GM06990 (cell line): ENCODE measurements around the gene CHN2.

ENCODE experiments used
- DNase-seq: peaks from one replicate; pipeline ENCODE4 v3.0.0-alpha.2; 2011; ENCODE audit not compliant: insufficient read length; ENCODE audit errors: extremely low read depth
- H3K27me3 ChIP-seq: replicated peaks from 2 replicates; pipeline ENCODE4 v1.6.0; 2011; ENCODE audit warnings: low read length; ENCODE audit not compliant: control insufficient read depth, insufficient read depth
- H3K36me3 ChIP-seq: 2 replicates; pipeline ENCODE4 v1.5.1; 2011; ENCODE audit warnings: low read length; ENCODE audit not compliant: control insufficient read depth, insufficient read depth
- H3K4me3 ChIP-seq: replicated peaks from 2 replicates; pipeline ENCODE4 v1.5.1; 2011; ENCODE audit warnings: low read depth, mild to moderate bottlenecking, control low read depth, low read length
- CTCF ChIP-seq: IDR thresholded peaks from 2 replicates; pipeline ENCODE4 v1.5.1; 2011; ENCODE audit warnings: low read length, control low read depth, mild to moderate bottlenecking, inconsistent platforms; ENCODE audit not compliant: insufficient read depth, poor library complexity, severe bottlenecking

CHN2 gene

DNA sequence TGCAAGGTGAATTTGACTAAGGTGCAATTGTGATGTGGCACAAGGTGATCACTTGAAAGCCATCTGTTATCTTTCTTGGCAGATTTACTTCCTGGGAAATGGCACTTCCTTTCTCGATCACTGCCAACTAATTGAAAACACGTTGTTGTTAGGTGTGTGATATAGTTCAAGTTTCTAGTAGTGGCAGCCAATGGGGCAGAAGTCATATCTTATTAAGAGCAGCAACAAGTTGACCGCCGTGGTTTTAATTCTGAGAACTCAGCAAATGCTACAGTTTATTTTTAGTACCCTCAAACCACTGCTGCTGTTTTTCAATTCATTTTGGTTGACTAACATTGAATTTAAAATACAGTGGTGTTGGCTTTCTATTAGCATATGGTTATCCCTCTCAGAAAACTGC, 1.6 kb downstream of the CHN2 start:
- no peak overlapping the region for H3K4me3 ChIP-seq
- DNase-seq: no peak
- TF ChIP-seq CTCF: no peak
- no peaks in the 10 kb centered on the region; the same call in 1 of the 2 replicates for H3K27me3 ChIP-seq
- H3K36me3 ChIP-seq: no peaks in the 10 kb centered on the region

- Histone ChIP-seq H3K4me3 (no peak overlapping the region), H3K36me3 (no peaks in the 10 kb centered on the region), H3K27me3 (no peaks in the 10 kb centered on the region; the same call in 1 of the 2 replicates)
- no peak for DNase-seq
- TF ChIP-seq CTCF: no peak
Measured at GRCh38 chr7:29196971-29197595, 2.5 kb downstream of the CHN2 start.

DNA sequence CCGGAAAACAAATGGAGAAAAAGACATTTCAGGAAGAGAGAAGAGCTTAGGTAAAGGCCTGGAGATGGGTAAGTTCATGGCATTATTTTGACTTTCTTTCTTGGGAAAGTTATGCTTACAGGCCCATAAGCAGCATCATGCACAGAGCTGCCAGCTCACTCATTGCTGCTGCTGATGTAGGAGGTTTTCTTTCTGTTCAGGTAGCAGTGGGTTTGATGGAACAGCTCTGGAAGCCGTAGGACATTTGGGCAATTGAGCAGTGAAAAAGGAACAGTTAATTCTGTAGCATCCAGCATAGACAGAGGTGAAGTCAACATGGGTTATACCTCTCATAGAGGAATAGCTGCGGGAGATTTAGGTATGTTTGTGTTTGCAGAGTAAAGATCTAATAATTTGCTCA, 3.3 kb downstream of the CHN2 start:
- no peak for TF ChIP-seq CTCF
- Histone ChIP-seq H3K4me3 (no peak overlapping the region), H3K36me3 (no peaks in the 10 kb centered on the region), H3K27me3 (no peaks in the 10 kb centered on the region; the same call in 1 of the 2 replicates)
- no peak for DNase-seq

DNA sequence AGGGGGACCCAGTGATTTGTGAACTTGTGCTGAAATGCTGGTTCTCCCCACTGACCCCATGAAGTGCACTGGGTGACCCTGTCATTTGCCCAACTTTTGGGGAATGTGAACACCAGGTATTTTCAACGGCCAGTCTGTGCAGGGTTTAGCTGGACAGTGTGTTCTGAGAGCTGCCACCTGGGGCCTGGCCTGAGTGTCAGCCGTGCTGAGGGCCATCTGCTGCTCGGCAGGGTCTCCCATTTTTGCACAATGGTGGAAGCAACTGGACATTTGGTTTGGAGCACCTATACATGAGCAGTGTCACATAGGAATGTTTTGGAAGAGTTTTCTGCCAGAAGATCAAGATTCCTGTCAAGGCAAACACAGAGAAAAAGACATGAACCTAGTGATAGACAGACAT, 5.2 kb downstream of the CHN2 start:
- Histone ChIP-seq H3K4me3 (no peak overlapping the region), H3K36me3 (no peaks in the 10 kb centered on the region), H3K27me3 (no peaks in the 10 kb centered on the region; the same call in 1 of the 2 replicates)
- no peak for TF ChIP-seq CTCF
- DNase-seq: no peak

DNA sequence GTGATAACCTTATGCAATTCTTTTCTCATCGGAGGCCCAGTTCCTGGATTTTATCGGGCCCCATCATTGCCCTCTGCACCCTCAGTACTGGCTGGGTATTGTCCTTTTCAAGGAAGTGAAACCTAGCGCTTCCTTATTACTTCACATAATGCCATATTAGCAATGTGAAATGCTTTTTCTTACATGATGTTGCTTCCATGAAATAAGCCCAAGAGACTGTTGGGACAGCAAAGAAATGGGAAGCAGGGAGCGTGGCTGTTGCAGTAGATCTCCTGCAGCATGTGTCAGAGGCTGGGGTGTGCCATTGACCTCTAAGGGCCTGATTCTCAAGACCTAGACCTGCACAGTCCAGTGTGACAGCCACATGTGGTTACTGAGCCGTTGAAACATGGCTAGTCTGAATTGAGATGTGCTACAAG, 8.1 kb downstream of the CHN2 start:
- no peak for DNase-seq
- H3K36me3 ChIP-seq: no peaks in the 10 kb centered on the region
- H3K4me3 ChIP-seq: no peak overlapping the region
- no peaks in the 10 kb centered on the region; the same call in 1 of the 2 replicates for H3K27me3 ChIP-seq
- TF ChIP-seq CTCF: no peak
